NCI-H2081 treated with DMSO at 0.1 percent for 48 hours (cell line): ENCODE results near the gene CDKAL1.

Experiments
- DNase-seq: peaks from one replicate; lab custom pipeline; 2025; lab: John Stamatoyannopoulos, UW

Gene CDKAL1

GRCh38 chr6:20877008-20877937, 343.0 kb downstream of the CDKAL1 start:
- DNase-seq = no peak

- DNase-seq = no peak
These were observed 344.9 kb downstream of the CDKAL1 start for GRCh38 chr6:20879121-20879520.

GRCh38 chr6:20879526-20879925, 345.3 kb downstream of the CDKAL1 start:
- DNase-seq = no peak

GRCh38 chr6:20881365-20881764, 347.1 kb downstream of the CDKAL1 start:
- DNase-seq = no peak

GRCh38 chr6:20882014-20882413, 347.8 kb downstream of the CDKAL1 start:
- DNase-seq = no peak

GRCh38 chr6:20885076-20885475, 350.8 kb downstream of the CDKAL1 start:
- DNase-seq = no peak

- no peak for DNase-seq
These were observed 356.9 kb downstream of the CDKAL1 start for GRCh38 chr6:20891161-20891560.

GRCh38 chr6:20892365-20892764, 358.1 kb downstream of the CDKAL1 start:
- no peak for DNase-seq

- no peak for DNase-seq
These were observed 359.2 kb downstream of the CDKAL1 start for GRCh38 chr6:20893412-20893811.

- DNase-seq = no peak
These were observed 366.3 kb downstream of the CDKAL1 start for GRCh38 chr6:20900389-20901160.

- no peak for DNase-seq
These were observed 371.1 kb downstream of the CDKAL1 start for GRCh38 chr6:20905377-20905776.

- DNase-seq = no peak
These were observed 372.7 kb downstream of the CDKAL1 start for GRCh38 chr6:20906945-20907344.

- no peak for DNase-seq
These were observed 373.3 kb downstream of the CDKAL1 start for GRCh38 chr6:20907486-20908071.

- no peak for DNase-seq
These were observed 375.4 kb downstream of the CDKAL1 start for GRCh38 chr6:20909621-20910020.

GRCh38 chr6:20911712-20912111, 377.5 kb downstream of the CDKAL1 start:
- DNase-seq = no peak

- no peak for DNase-seq
These were observed 380.9 kb downstream of the CDKAL1 start for GRCh38 chr6:20915156-20915555.

GRCh38 chr6:20915626-20916025, 381.4 kb downstream of the CDKAL1 start:
- no peak for DNase-seq

- no peak for DNase-seq
These were observed 381.8 kb downstream of the CDKAL1 start for GRCh38 chr6:20916086-20916485.

- DNase-seq = no peak
These were observed 384.6 kb downstream of the CDKAL1 start for GRCh38 chr6:20918868-20919267.

- DNase-seq = no peak
These were observed 385.6 kb downstream of the CDKAL1 start for GRCh38 chr6:20919677-20920385.

GRCh38 chr6:20921578-20921977, 387.3 kb downstream of the CDKAL1 start:
- no peak for DNase-seq

- DNase-seq = no peak
These were observed 388.5 kb downstream of the CDKAL1 start for GRCh38 chr6:20922743-20923142.
